Stimulated activated CD8-positive, alpha-beta memory T cell treated with anti-CD3 and anti-CD28 coated beads, Interleukin-7, amount 100 ng/mL, for 48 hours (primary cell): ENCODE measurements around the gene MEX3D.
"Not testable (repeated sequence)": the region's sequence is repeated elsewhere in the genome, so short reads cannot be mapped to it uniquely, and the experiment has no call there.

Experiments
- DNase-seq, 2 donors: peaks; one replicate each; pipeline ENCODE4 v3.0.0-alpha.2; 2020; ENCODE audit warnings: low read depth in 1 of 2; ENCODE audit errors: extremely low read depth in 1 of 2

MEX3D gene

DNA sequence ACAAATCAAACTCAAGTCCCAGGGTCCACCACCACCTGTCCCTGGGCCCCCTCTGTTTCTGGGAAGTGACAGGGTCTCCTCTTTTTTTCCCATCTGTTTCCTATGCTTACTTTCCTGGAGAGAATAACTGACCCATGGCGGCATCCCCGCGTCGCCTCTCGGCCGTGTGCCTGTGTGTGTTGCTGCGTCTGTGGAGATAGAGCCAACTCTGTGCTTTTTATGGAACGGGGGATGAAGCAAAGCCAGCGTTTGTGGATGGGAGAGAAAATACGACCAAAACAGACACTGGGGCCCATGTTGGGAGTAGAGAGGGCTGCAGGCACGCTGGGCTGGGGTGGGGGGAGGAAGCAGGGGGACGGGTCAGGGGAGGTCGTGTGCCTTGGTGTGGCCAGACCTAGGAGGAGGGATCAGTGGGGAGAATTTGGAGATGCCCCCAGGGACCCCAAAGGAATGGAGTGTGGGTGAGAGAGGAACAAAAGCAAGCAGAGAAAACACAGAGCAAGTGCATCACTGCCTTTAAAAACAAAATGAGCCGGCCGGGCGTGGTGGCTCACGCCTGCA lies 27.7 kb downstream of the MEX3D start:
- no peak for DNase-seq

DNA sequence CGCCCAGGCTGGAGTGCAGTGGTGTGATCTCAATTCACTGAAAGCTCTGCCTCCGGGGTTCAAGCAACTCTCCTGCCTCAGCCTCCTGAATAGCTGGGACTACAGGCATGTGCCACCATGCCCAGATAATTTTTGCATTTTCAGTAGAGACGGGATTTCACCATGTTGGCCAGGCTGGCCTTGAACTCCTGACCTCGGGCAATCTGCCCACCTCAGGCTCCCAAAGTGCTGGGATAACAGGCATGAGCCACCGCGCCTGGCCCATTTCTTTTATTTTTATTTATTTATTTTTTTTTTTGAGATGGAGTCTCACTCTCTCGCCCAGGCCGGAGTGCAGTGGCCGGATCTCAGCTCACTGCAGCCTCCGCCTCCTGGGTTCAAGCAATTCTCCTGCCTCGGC lies 28.4 kb downstream of the MEX3D start:
- DNase-seq = not testable (repeated sequence)

DNA sequence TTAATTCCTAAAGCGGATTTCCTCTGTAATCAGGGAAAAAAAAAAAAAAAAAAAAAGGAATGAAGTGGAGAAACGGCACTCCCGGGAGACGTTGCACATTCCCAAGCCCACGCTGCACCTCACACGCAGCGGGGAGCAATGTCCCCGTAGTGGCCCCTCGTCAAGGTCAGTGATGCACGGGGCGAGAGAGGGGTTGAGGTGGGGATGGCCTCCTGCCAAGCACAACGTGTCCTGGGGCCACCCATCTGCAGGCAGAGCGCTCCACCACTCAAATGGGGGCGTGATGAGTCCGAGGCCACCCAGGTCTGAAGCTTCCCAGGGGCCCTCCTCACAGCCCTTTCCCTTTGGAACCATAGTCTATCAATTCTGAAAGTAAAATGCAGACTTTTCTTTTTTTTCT lies 29.1 kb downstream of the MEX3D start:
- no peak for DNase-seq

DNA sequence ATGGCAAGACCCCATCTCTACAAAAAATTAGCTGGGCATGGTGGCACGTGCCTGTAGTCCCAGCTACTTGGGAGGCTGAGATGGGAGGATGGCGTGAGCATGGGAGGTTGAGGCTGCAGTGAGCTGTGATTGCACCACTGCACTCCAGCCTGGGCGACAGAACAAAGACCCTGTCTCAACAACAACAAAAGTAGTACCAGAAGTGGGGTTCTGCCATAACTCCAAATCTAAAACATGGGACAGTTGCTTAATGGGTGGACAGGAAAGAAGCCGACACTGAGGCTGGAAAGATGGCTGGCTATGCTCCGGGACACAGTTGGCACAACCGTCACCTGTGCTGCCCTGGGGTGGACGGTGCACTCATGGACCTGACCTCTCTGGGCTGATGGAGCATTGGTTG lies 32.4 kb downstream of the MEX3D start:
- not testable (repeated sequence) for DNase-seq

DNA sequence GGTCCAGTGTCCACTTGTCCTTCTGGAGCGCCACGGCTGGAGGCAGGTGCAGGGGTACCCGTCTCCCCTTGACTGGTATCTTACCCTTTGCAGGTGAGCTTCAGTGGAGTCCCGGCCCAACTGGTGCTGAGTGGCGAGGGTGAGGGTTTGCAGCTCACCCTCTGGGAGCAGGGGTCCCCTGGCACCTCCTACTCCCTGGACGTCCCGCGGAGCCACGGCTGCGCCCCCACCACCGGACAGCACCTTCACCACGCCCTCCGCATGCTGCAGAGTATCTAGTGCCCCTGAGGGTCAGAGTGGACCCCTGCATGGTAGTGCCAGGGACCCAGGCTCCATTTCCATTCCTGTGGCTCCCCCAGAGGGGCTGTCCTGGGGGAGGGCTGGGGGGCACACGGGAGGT lies 33.2 kb downstream of the MEX3D start:
- DNase-seq = no peak

DNA sequence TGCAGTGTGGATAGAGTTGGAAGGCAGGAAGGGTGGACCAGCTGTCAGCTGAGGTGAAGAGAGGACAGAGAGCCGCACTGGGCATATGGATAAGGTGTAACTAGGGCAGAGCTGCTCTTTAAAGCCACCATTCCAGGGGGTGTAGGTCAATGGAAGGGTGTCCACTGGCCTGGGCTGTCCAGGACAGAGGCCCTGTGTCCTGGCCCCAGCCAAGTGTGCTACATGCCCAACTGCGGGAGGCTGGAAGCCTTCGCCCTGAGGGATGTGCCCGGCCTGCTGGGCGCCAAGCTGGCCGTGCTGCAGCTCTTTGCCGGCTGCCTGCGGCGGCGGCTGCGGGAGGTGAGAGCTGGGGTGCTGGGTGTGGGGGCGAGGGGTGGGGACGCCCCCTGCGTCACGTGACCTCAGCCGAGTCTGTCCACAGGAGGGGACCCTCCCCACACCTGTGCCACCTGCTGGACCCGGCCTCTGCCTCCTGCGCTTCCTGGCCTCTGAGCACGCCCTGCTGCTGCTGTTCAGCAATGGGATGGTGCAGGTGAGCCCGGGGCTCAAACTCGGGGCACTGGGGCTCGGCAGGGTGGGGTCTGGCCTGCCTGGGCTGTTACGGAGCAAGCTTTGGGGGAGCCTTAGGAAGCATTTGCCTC lies 34.5 kb downstream of the MEX3D start:
- DNase-seq = no peak

DNA sequence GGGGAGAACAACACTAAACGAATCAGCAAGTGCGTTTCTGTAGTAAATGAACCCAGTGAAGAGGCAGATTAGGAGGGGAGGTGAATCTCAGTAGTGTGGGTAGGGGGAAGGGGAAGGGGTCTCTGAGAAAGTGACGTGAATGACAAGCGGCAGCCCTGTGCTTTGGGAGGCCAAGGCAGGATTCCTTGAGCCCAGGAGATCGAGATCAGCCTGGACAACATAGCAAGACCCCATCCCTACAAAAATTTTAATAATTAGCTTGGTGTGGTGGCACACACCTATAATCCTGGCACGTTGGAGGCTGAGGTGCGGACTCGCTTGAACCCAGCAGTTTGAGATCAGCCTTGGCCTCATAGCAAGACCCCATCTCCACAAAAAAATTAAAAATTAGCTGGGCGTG lies 36.1 kb downstream of the MEX3D start:
- DNase-seq = no peak

DNA sequence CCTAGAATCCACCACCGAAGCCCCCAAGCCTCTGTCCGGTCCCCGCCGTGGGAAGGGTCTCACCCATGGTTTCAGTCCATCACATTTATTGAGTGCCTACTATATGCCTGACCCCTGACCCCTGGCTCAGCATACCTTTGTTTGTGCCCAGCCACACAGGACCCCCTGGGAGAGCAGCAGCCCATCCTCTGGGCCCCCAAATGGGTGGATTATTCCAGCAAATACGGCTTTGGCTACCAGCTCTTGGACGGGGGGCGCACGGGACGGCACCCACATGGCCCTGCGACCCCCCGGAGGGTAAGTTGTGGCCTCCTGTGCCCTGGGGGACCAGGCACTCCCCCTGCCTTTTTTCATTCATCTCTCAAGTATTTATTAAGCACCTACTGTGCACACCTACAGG lies 36.5 kb downstream of the MEX3D start:
- no peak for DNase-seq

DNA sequence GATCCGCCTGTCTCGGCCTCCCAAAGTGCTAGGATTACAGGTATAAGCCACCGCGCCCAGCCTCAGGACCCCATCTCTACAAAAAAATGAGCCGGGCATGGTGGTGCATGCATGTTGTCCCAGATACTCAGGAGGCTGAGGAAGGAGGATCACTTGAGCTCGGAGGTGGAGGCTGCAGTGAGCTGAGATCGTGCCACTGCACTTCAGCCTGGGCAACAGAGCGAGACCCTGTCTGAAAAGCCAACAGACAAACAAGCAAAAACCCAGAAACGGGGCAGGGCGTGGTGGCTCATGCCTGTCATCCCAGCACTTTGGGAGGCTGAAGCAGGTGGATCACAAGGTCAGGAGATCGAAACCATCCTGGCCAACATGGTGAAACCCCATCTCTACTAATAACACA lies 37.3 kb downstream of the MEX3D start:
- not testable (repeated sequence) for DNase-seq

DNA sequence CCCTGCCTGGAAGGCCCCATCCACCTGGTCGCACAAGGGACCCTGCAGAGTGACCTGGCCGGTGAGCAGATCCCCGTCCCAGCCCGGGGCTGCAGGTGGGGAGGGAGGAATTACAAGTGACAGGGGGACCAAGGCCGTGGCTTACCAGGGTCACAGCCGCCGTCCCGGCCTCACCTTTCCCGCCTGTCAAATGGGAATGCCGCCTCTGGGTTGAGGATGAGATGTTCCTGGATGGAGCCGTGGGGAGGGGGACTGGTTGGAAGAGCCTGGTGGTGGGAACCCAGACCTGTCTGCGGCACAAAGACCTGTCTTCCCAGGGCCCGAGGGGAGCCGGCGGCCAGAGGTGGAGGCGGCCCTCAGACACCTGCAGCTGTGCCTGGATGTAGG lies 38.7 kb downstream of the MEX3D start:
- no peak for DNase-seq

DNA sequence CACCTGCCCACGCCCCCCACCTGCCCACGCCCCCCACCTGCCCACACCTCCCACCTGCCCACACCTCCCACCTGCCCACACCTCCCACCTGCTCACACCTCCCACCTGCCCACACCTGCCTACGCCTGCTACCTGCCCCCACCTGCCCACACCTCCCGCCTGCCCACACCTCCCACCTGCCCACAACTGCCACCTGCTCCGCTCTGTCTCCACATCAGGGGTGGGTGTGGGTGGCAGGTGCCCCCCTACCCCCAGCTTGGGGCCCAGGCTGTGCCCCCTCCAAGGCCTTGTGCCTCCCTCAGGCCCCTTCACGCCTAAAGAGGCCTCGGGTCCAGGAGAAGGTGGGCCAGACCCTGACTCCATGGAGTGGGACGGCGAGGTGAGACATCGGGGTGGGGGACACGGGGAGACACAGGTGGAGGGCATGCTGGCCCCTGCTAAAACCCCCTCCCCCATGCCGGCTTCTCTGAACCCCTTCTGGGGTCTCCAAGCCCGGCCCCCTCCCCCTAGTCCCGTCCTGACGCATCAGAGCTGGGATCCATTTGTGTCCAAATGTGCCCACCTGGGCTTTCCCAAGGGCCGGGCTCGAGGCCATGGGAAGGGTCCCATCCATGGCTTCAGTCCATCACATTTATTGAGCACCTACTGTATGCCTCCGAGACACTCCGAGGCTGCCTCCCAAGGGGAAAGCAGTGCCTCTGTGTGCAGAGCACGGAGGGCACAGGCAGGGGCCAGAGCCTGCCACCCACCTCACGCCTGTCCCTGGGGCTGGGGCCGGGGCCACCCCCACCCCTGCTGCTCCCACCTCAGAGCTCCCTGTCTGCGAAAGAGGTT lies 39.3 kb downstream of the MEX3D start:
- no peak for DNase-seq

DNA sequence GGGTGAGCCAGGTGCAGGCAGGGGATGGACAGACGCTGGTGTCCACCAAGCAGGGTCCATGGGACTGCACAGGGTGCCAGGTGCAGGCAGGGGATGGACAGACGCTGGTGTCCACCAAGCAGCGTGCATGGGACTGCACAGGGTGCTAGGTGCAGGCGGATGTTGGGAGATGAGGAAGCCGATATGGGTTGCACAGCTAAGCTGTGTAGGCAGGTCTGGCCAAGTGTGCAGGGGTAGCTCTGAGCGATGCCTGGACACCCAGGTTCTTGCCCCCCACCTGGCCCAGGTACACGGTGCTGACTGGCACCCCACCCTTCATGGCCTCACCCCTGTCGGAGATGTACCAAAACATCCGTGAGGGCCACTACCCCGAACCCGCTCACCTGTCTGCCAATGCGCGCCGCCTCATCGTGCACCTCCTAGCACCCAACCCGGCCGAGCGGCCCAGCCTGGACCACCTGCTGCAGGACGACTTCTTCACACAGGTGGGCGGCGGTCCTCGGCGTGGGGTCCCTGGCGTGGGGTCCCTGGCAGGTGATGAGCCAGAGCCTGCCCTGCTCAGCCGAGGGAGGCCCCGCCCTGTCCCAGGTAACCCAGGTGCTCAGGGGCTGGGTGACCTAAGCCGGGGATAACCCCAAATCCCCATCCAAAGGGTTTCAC lies 40.3 kb downstream of the MEX3D start:
- no peak for DNase-seq

DNA sequence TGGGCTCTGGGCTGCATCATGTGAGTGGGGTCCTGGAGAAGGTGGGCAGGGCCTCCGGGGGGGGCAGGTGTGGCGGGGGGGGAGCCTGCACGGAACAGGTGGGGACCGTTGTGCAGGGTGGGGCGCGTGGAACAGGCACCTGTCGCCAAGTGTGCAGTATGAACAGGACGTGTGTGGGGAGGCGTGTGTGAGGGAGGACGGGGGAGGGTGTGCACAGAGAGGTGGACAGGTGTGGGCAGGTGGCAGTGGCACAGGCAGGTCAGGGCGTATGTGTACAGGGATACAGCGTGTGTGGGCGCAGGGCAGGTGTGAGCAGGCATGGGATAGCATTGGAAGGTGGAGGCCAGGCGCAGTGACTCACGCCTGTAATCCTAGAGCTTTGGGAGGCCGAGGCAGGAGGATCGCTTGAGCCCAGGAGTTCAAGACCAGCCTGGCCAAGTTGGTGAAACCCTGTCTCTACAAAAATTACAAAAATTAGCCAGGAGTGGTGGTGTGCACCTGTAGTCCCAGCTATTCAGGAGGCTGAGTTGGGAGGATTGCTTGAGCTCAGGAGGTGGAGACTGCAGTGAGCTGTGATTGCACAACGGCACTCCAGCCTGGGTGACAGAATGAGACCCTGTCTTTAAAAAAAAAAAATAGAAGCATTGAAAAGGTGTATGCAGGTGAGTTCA lies 41.0 kb downstream of the MEX3D start:
- DNase-seq = no peak

DNA sequence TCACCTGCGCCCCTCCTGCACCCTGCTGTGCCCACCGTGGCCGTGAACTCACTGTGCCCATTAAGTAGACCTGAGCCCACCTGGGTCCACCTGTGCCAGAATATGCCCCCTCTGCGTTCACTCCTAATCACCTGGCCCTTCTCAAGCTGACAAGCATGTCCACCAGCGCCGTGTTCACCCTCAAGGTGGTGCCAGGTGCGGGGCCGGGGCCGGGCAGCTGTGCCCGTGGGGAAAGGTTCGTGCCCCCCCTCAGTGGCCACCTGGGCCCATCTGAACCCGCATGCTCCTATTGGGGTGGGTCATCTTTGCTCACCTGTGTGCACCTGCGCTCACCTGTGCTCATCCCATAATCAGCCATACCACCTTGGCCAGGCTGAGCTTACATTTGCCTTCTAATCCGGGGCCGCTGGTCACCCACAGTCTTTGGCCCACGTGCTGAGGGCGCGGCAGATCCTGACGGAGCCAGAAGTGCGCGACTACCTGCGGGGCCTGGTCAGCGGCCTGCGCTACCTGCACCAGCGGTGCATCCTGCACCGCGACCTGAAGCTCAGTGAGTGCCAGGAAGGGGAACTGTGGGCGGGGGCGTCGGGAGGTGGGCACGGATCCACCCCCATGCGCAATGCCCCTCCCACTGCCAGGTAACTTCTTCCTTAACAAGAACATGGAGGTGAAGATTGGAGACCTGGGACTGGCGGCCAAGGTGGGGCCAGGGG lies 41.9 kb downstream of the MEX3D start:
- DNase-seq = no peak

DNA sequence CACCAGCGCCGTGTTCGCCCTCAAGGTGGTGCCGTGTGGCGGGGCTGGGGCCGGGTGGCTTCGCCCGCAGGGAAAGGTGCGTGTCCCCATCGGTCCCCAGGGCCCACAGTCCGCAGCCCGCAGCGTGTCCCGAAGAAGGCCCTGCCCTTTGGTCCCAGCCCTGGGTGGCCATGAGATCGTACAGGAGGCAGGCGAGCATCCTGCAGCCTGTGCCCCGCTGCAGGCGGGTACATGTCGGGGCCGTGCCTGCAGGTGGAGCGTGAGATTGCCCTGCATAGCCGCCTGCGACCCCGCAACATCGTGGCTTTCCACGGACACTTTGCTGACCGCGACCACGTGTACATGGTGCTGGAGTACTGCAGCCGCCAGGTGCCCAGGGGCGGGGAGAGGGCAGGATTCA lies 42.8 kb downstream of the MEX3D start:
- DNase-seq = no peak

DNA sequence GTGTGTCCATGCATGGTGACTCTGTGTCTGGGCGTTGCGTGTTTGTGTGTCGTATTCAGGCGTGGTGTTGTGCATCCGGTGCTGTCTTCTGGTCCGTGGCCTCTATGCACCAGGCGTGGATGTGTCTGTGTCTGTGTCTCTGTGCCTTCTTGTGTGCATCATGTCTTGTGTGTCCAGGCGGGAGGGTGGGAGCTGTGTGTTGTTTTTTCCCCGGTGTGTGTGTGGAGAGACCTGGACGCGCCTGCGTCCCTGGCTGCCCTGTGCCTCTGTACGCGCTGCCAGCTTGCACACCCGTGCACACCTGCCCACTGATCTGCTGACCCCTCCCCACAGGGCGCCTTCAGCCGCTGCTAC lies 43.2 kb downstream of the MEX3D start:
- DNase-seq = no peak

DNA sequence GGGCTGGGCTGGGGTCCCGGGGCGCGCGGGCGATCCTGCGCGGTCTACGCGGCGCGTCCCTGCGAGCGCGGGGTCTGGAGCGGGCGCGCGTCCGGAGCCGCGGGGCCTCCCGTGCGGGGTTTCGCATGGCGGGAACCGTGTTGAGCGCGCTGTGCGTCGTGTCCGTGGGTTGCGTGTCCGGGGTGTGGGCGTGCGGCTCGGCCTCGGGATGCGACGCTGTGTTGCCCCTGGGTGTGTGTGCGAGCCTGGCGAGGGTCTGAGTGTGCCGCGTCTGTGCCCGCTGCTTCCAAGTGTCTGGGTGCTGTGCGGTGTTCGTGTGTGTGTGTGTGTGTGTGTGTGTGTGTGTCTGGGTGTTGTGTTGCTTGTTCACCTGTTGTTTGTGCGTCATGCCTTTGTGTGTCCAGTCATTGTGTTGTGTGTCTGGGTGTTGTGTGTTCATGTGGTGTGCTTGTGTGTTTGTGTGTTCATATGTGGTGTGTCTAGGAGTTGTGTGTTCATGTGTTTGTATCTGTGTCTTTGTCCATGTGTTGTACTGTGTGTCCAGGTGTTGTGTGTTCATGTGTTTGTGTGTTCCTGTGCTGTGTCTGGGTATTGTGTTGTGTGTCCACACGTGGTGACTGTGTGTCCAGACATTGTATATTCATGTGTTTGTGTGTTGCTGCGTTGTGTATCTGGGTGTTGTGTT lies 43.7 kb downstream of the MEX3D start:
- DNase-seq = no peak

DNA sequence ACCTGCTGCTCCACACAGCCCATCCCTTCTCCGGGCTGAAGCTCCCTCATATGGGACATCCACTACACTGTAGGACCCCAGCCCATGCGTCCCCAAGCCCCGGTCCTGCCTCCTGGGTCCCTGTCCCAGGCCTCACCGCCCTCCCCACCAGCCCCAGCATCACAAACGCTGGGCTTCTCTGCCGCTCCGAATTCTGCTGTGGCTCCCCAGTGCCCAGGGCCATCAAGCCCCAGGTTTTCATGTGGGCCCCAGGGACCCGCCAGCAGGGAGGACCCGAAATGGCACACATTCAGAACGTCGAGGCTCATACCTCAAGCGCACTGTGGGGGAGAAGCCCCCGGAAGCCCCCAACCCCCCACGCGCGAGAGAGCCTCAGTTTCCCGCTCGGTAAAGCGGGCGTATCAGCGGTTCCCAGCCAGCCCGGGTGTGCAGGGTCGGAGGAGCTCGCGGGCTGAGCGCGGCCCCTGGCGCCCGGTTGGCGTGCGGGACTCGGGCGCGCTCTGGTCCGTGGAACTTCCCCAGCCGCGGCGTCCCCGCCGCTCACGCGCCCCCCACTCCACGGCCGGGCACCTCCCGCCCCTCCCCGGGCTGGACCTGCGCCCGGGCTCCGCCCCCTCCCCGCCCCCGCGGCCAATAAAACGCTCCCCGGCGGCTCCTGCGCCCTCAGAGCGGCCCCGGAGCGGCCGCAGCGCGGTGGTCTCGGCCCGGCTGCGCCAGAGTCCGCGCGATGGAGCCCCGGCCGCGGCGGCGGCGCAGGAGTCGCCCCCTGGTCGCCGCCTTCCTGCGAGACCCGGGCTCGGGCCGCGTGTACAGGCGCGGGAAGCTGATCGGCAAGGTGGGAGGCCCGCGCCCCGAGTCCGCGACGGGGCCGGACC lies 44.5 kb downstream of the MEX3D start, which contains the start of gene PLK5:
PLK5 (plus strand) TSS at position 666 of the 875 bp plus-strand sequence. CDS start 2,920 bp downstream, outside the sequence.
- no peak for DNase-seq

DNA sequence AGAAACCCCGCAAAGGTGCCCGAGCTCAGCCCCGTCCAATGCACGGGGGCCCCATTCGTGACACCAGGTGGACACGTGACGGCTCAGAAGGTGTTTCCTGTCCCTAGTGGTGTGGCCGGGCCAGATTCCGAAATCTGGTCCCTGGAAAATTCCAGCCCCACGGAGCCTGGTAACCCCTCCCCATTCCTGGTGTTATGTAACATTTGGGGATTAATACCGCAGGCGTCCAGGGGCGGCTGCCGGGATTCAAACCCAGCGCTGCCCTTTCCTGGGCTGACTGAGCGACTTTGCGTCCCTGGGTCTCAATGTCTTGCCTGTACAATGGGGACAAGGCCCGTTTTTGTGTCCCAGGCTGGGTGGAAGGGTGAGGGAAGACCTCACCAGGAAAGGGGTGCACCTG lies 45.3 kb downstream of the MEX3D start:
- no peak for DNase-seq
